Cardiac septum (tissue), 1 donor: Measurements from ENCODE around the gene EFTUD2. TPM values are rescaled to one million over a fixed set of nuclear protein-coding genes. Genes with fewer than 3 reads are reported as not detected.

ENCODE experiments used
- microRNA-seq: library from miRNA; unstranded; fragments of <30 nt; microRNA quantifications from one replicate; pipeline ENCODE4 v1.2.0, GENCODE V29; 2020
- total RNA-seq: library from RNA; stranded (reverse); fragmentation: NEBNext Ultra II Directional; extraction: Animal tissue kit (Norgen Biotek cat#: 25700); gene quantifications from one replicate; pipeline ENCODE4 v1.2.1, GENCODE V29; 2021
- donor health status: DM: no; HTN: no; CAD: no.

EFTUD2 gene
- total RNA-seq, 1 donor from 2014 or later: 62.0 TPM

Small RNA genes within 50 kb of the gene (microRNA-seq; reads per million reads assigned to microRNA genes)
- gene MIR6783: not detected

Other genes with a start within 250 kb of the EFTUD2 start
- gene MEIOC, start 243.0 kb downstream of the EFTUD2 start, total RNA-seq: not detected
- 25.5 TPM for gene CCDC43, start 209.7 kb downstream of the EFTUD2 start, total RNA-seq
- 5.9 TPM for gene DBF4B, start 190.8 kb downstream of the EFTUD2 start, total RNA-seq
- gene ADAM11, start 140.5 kb downstream of the EFTUD2 start, total RNA-seq: 1.00 TPM
- gene GJC1, start 69.2 kb downstream of the EFTUD2 start, total RNA-seq: 32.0 TPM
- 10.3 TPM for gene HIGD1B, start 51.6 kb downstream of the EFTUD2 start, total RNA-seq
- 7.0 TPM for gene GFAP, start 16.1 kb upstream of the EFTUD2 start, total RNA-seq
- 0.13 TPM for gene KIF18B, start 48.3 kb upstream of the EFTUD2 start, total RNA-seq
- gene C1QL1, start 68.9 kb upstream of the EFTUD2 start, total RNA-seq: 0.97 TPM
- 32.1 TPM for gene DCAKD, start 152.2 kb upstream of the EFTUD2 start, total RNA-seq
- 74.8 TPM for gene NMT1, start 161.9 kb upstream of the EFTUD2 start, total RNA-seq
- 87.6 TPM for gene PLCD3, start 233.1 kb upstream of the EFTUD2 start, total RNA-seq
- 6.4 TPM for gene ACBD4, start 236.2 kb upstream of the EFTUD2 start, total RNA-seq
- gene HEXIM1, start 249.0 kb upstream of the EFTUD2 start, total RNA-seq: 19.8 TPM